GM21619 (cell line): ENCODE results near the gene NRGN.

Source experiments
- ATAC-seq: cut with Tn5 transposase; IDR thresholded peaks from one replicate; pipeline ENCODE4 v1.9.1; 2021; ENCODE audit not compliant: unreplicated experiment

NRGN gene

GRCh38 chr11:124779568-124779967, 39.8 kb downstream of the NRGN start:
- no peak for ATAC-seq

- no peak for ATAC-seq
Observed at GRCh38 chr11:124783002-124783401, 43.3 kb downstream of the NRGN start.

GRCh38 chr11:124784051-124784450, 44.3 kb downstream of the NRGN start:
- ATAC-seq, result no peak

GRCh38 chr11:124788521-124788920, 48.8 kb downstream of the NRGN start:
- ATAC-seq, result no peak

GRCh38 chr11:124791626-124792341, 52.0 kb downstream of the NRGN start:
- ATAC-seq, result peak; percentile 72

GRCh38 chr11:124793466-124794278, 53.9 kb downstream of the NRGN start:
- peak; percentile 51 for ATAC-seq

- no peak for ATAC-seq
Observed at GRCh38 chr11:124796312-124796711, 56.6 kb downstream of the NRGN start.
